H1 (cell line): Measurements from ENCODE around the gene HIPK2.

Source experiments
- CEBPB ChIP-seq: IDR thresholded peaks from 2 replicates; pipeline ENCODE4 v1.6.1; 2012; ENCODE audit warnings: low read depth, low read length
- CTCF ChIP-seq, 3 experiments: IDR thresholded peaks; 1 replicate in 2 of 3; 2 replicates in 1 of 3; pipeline versions ENCODE4 v1.5.1 to v1.6.1; 2011; ENCODE audit warnings: low read length in 3 of 3, mild to moderate bottlenecking in 3 of 3, inconsistent platforms in 2 of 3, low read depth in 1 of 3, moderate library complexity in 1 of 3; ENCODE audit not compliant: insufficient read depth in 1 of 3; ENCODE audit errors: control extremely low read depth in 1 of 3
- EZH2 ChIP-seq: fragments of 200-600 bp; sonication (generic); IDR thresholded peaks from 2 replicates; pipeline ENCODE4 v1.7.1; 2012; ENCODE audit warnings: low read depth, mild to moderate bottlenecking, moderate library complexity, low read length, inconsistent platforms; ENCODE audit not compliant: severe bottlenecking
- HDAC6 ChIP-seq: IDR thresholded peaks from one replicate; pipeline ENCODE4 v1.7.1; 2012; ENCODE audit warnings: low read depth, mild to moderate bottlenecking, inconsistent platforms, low read length, moderate library complexity
- MAX ChIP-seq: IDR thresholded peaks from 2 replicates; pipeline ENCODE4 v1.6.1; 2012; ENCODE audit warnings: inconsistent platforms
- PHF8 ChIP-seq: fragments of 200-600 bp; sonication (generic); conservative IDR thresholded peaks from 2 replicates; pipeline ENCODE4 v1.7.1; 2012; ENCODE audit warnings: low read depth, mild to moderate bottlenecking, inconsistent platforms, low read length, moderate library complexity
- POLR2AphosphoS5 ChIP-seq: IDR thresholded peaks from 2 replicates; pipeline ENCODE4 v1.6.1; 2011; ENCODE audit warnings: low read depth, low read length
- SIN3A ChIP-seq, 2 experiments: IDR thresholded peaks in 1 of 2; conservative IDR thresholded peaks in 1 of 2; 2 replicates each; pipeline ENCODE4 v1.6.1; 2011 to 2012; ENCODE audit warnings: low read length in 2 of 2, improper control_type of control experiment in 1 of 2, low read depth in 1 of 2, mild to moderate bottlenecking in 1 of 2
- SP2 ChIP-seq: IDR thresholded peaks from 2 replicates; pipeline ENCODE4 v1.6.1; 2012; ENCODE audit warnings: mild to moderate bottlenecking, low read length, inconsistent platforms
- TF ChIP-seq, protein P1 (sequence below): IDR thresholded peaks from 2 replicates; pipeline ENCODE4 v1.6.1; 2011; ENCODE audit warnings: low read length, improper control_type of control experiment

DNA sequence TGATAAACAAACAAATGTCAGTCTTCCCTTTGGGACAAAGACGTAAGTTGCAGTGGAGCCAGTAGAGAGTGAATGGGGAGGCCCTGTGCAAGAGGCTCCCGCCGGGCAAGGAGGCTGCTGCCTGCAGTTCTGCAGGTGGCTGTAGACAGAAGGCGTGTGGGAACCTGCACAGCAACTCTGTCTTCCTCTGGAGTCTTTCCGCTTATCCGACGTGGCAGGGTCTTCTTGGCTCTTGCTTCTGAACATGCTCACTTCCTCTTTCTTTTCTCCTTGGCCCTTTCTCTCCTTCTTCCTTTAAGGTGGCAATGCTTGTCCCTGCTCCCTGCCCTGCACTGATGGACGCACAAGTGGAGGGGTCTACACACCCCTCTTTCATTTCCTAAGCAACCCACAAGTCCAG, 122.5 kb downstream of the HIPK2 start:
- TF ChIP-seq MAX (no peak), CTCF (IDR thresholded peaks at IDR 0.05; ENCODE audit: control extremely low read depth in 1 of 3, insufficient read depth in 1 of 3, low read depth in 1 of 3, low read length in 3 of 3) (no peak), CEBPB (no peak), SIN3A (conservative IDR thresholded peaks at IDR 0.05 in 1 of 2, IDR thresholded peaks at IDR 0.05 in 1 of 2; ENCODE audit: low read depth in 1 of 2, low read length in 2 of 2) (no peak), EZH2 (no peak), PHF8 (no peak), SP2 (no peak), HDAC6 (no peak), POLR2AphosphoS5 (no peak)
- TF ChIP-seq, protein P1, sequence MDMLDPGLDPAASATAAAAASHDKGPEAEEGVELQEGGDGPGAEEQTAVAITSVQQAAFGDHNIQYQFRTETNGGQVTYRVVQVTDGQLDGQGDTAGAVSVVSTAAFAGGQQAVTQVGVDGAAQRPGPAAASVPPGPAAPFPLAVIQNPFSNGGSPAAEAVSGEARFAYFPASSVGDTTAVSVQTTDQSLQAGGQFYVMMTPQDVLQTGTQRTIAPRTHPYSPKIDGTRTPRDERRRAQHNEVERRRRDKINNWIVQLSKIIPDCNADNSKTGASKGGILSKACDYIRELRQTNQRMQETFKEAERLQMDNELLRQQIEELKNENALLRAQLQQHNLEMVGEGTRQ: no peak
